Measurements from ENCODE around the gene PAX3.

DNA sequence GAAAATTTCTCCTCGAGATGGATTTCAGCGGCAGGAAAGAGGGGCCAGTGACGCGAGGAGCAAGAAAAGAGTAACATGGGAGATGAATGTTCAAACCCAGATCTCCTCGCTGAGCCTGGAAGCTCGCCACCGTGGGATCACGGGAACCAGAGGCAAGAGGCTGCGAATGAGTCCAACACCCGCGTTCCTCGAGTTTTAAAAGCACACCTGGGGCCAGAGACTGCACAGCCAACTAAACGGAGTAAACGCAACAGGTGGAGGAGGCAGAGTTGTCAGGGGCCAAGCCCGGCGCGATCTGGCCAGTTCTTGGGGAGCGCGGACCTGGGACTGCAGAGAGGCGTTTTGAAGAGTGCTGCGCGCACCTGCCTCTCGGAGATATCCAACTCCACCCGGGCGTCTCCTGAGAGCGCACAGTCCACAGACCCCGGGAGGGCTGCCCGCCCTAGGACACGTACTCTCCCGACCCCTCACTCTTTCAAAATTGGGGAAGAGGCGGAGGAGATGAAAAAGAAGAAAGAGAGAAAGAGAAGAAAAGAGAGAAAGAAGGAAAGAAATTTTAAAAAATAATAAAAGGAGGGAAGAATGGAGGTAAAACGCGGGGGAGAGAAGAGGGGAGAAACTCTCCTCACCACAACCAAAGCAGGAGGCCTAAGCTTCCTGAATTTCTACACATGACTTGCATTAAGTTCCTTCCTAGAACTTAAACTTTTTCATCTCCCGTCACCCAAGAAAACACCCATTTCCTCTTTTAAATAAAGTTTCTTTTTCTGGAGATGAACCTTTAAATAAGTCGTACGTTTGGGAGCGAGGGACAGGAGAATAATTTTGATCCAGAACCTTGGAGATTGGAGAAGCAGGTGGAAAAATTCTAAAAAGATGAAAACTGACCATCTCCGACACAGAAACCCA lies 5.3 kb upstream of the PAX3 start:
- no peak for TF ChIP-seq POLR2A (IDR thresholded peaks at IDR 0.05)
- TF ChIP-seq, protein P1, sequence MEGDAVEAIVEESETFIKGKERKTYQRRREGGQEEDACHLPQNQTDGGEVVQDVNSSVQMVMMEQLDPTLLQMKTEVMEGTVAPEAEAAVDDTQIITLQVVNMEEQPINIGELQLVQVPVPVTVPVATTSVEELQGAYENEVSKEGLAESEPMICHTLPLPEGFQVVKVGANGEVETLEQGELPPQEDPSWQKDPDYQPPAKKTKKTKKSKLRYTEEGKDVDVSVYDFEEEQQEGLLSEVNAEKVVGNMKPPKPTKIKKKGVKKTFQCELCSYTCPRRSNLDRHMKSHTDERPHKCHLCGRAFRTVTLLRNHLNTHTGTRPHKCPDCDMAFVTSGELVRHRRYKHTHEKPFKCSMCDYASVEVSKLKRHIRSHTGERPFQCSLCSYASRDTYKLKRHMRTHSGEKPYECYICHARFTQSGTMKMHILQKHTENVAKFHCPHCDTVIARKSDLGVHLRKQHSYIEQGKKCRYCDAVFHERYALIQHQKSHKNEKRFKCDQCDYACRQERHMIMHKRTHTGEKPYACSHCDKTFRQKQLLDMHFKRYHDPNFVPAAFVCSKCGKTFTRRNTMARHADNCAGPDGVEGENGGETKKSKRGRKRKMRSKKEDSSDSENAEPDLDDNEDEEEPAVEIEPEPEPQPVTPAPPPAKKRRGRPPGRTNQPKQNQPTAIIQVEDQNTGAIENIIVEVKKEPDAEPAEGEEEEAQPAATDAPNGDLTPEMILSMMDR (IDR thresholded peaks at IDR 0.05): no peak
